ENCODE measurements around the gene MEOX1. TPM values are rescaled to one million over a fixed set of nuclear protein-coding genes. Genes with fewer than 3 reads are reported as not detected.

The MEOX1 gene
- total and polyA plus RNA-seq, 2 of the 13 experiments (the other 11 are each of a cell fraction or from before 2014, with no cell fraction given): not detected

GRCh38 chr17:43676471-43676870 is 14.7 kb upstream of the MEOX1 start:
- no TSS peak for BruUV-seq (replicated peaks)
- ATAC-seq: no peak
- no peak for TF ChIP-seq POLR2AphosphoS5 (IDR thresholded peaks at IDR 0.05; ENCODE audit: low read depth, low read length)
- TF ChIP-seq ZNF263 (CRISPR knock-in tag; IDR thresholded peaks at IDR 0.05): no peak
- TF ChIP-seq KDM6A (CRISPR knock-in tag; IDR thresholded peaks at IDR 0.05; ENCODE audit: low read depth): no peak
- no peak for TF ChIP-seq ZNF577 (CRISPR knock-in tag; IDR thresholded peaks at IDR 0.05; ENCODE audit: borderline replicate concordance, low read depth)
- TF ChIP-seq TERF1 (CRISPR knock-in tag; IDR thresholded peaks at IDR 0.05): no peak
- peak; percentile 71 for TF ChIP-seq NR2F6 (IDR thresholded peaks at IDR 0.05)
- peak; percentile 59; the same call in 1 of the 2 replicates for TF ChIP-seq NR2F6 (CRISPR knock-in tag; IDR thresholded peaks at IDR 0.05)
- 0 out of 2 replicates have a peak, but pooled peaks have one; percentile 32 for TF ChIP-seq ESRRA (CRISPR knock-in tag; IDR thresholded peaks at IDR 0.05; ENCODE audit: low read depth)
- peak; percentile 44; the same call in 1 of the 2 replicates for TF ChIP-seq PATZ1 (CRISPR knock-in tag; IDR thresholded peaks at IDR 0.05)
- TF ChIP-seq ZNF276 (CRISPR knock-in tag; IDR thresholded peaks at IDR 0.05; ENCODE audit: low read depth): no peak
- no peak for TF ChIP-seq SSRP1 (CRISPR knock-in tag; IDR thresholded peaks at IDR 0.05)
- TF ChIP-seq MAFF (IDR thresholded peaks at IDR 0.05; ENCODE audit: low read depth, low read length): no peak
- TF ChIP-seq MYC (CRISPR knock-in tag; IDR thresholded peaks at IDR 0.05; ENCODE audit: borderline replicate concordance): 0 out of 2 replicates have a peak, but pooled peaks have one; percentile 12
- in situ Hi-C loops (cut with HindIII; ENCODE audit: extremely low pct_ligation_motif_present, low pct_unique_long_range_greater_than_20kb): no loop called here
- Histone ChIP-seq H3K4me2 (ENCODE audit: low read depth, low read length) (peak overlapping the region; percentile 45), H3K9ac (ENCODE audit: insufficient read depth, low read depth, low read length) (peak overlapping the region; percentile 13; the same call in 1 of the 2 replicates), H3K9me3 (ENCODE audit: low read length) (no peaks in the 10 kb centered on the region), H3K36me3 (replicated peaks in 1 of 2; ENCODE audit: control insufficient read depth in 1 of 2, insufficient read depth in 2 of 2, low read length in 2 of 2) (no peaks in the 10 kb centered on the region), H3K27me3 (ENCODE audit: control insufficient read depth in 1 of 2, insufficient read depth in 2 of 2, low read length in 2 of 2) (peaks cover 1 to 22% of the 10 kb centered on the region in 2 experiments; a peak in 4 of 5 replicates), H3K27ac (ENCODE audit: extremely low read length, insufficient read depth, low read length) (no peak overlapping the region), H2AFZ (ENCODE audit: low read length) (no peak overlapping the region), H3K79me2 (ENCODE audit: insufficient read depth, low read length) (no peaks in the 10 kb centered on the region), H3K4me3 (replicated peaks in 1 of 3; ENCODE audit: insufficient read depth in 1 of 3, low read depth in 2 of 3, low read length in 3 of 3) (no peak overlapping the region), H3K4me1 (ENCODE audit: insufficient read depth, low read length) (peaks cover 98% of the 10 kb centered on the region), H4K20me1 (ENCODE audit: insufficient read depth, low read length) (no peaks in the 10 kb centered on the region)
- peak; percentile 25 for DNase-seq (ENCODE audit: low spot score)
- ChIA-PET POLR2A (interaction anchor here (0.9 to 1.4 kb wide), 3 partner anchors 11 to 315 kb away, joined by 3 to 7 read pairs (median 3); no protein-coding TSS in a partner anchor), CTCF (ENCODE audit: low intra/inter-chr PET ratio, low total read pairs) (no interaction called here)
- intact Hi-C loops (cut with micrococcal nuclease; ENCODE audit: unreplicated experiment): no loop called here
- FAIRE-seq: peak; percentile 64
- WGBS (ENCODE audit: low lambda C conversion rate): 16% methylated on average over 3 of the region's 3 CpGs
